GM19035 (cell line): ENCODE measurements around the gene L3MBTL1.

Source experiments
- ATAC-seq: cut with Tn5 transposase; IDR thresholded peaks from one replicate; pipeline ENCODE4 v1.9.1; 2021; ENCODE audit not compliant: unreplicated experiment

The L3MBTL1 gene

GRCh38 chr20:43534791-43535350 lies 27.4 kb downstream of the L3MBTL1 start:
- ATAC-seq: no peak

- no peak for ATAC-seq
Observed at GRCh38 chr20:43535370-43536004, 28.0 kb downstream of the L3MBTL1 start.

- no peak for ATAC-seq
Observed at GRCh38 chr20:43536041-43536816, 28.7 kb downstream of the L3MBTL1 start.

GRCh38 chr20:43536817-43537440 lies 29.4 kb downstream of the L3MBTL1 start:
- no peak for ATAC-seq

- no peak for ATAC-seq
Observed at GRCh38 chr20:43537921-43538877, 30.7 kb downstream of the L3MBTL1 start.

- ATAC-seq: no peak
Observed at GRCh38 chr20:43538878-43539700, 31.6 kb downstream of the L3MBTL1 start.

- ATAC-seq: no peak
Observed at GRCh38 chr20:43539975-43540672, 32.6 kb downstream of the L3MBTL1 start.

GRCh38 chr20:43540673-43541060 lies 33.2 kb downstream of the L3MBTL1 start:
- ATAC-seq: no peak

- no peak for ATAC-seq
Observed at GRCh38 chr20:43541214-43541613, 33.7 kb downstream of the L3MBTL1 start.

- ATAC-seq: no peak
Observed at GRCh38 chr20:43542161-43542560, 34.7 kb downstream of the L3MBTL1 start.

GRCh38 chr20:43542674-43543073 lies 35.2 kb downstream of the L3MBTL1 start:
- ATAC-seq: no peak

- ATAC-seq: no peak
Observed at GRCh38 chr20:43543138-43543537, 35.6 kb downstream of the L3MBTL1 start.

GRCh38 chr20:43544501-43544900 lies 37.0 kb downstream of the L3MBTL1 start:
- no peak for ATAC-seq

- no peak for ATAC-seq
Observed at GRCh38 chr20:43545837-43546578, 38.5 kb downstream of the L3MBTL1 start.

- ATAC-seq: no peak
Observed at GRCh38 chr20:43548273-43548880, 40.9 kb downstream of the L3MBTL1 start.

- ATAC-seq: no peak
Observed at GRCh38 chr20:43549416-43550065, 42.0 kb downstream of the L3MBTL1 start.

GRCh38 chr20:43550456-43550855 lies 43.0 kb downstream of the L3MBTL1 start:
- ATAC-seq: no peak

GRCh38 chr20:43554369-43554768 lies 46.9 kb downstream of the L3MBTL1 start:
- ATAC-seq: no peak
